Lung (tissue), 12 donors: Measurements from ENCODE around the gene GPR152. TPM values are rescaled to one million over a fixed set of nuclear protein-coding genes. Genes with fewer than 3 reads are reported as not detected.
"Not testable (repeated sequence)": the region's sequence is repeated elsewhere in the genome, so short reads cannot be mapped to it uniquely, and the experiment has no call there.

Source experiments
- ATAC-seq: fragments of 200-7000 bp; cut with Tn5 transposase; one replicate; pipeline ENCODE4 v1.9.1; 2020; ENCODE audit warnings: moderate number of reproducible peaks; ENCODE audit not compliant: insufficient read depth, low FRiP score
- DNase-seq, 3 donors: peaks; one replicate each; pipeline ENCODE4 v3.0.0-alpha.2; 2013 to 2017
- H3K27ac ChIP-seq, 2 donors: one replicate each; pipeline ENCODE4 v1.5.1; 2013; ENCODE audit warnings: mild to moderate bottlenecking in 2 of 2, moderate library complexity in 2 of 2, control low read depth in 1 of 2, inconsistent platforms in 1 of 2, low read depth in 1 of 2, low read length in 1 of 2
- H3K27me3 ChIP-seq, 3 donors: one replicate each; pipeline ENCODE4 v1.5.1; 2013; ENCODE audit warnings: low read length in 2 of 3; ENCODE audit not compliant: control insufficient read depth in 3 of 3, insufficient read depth in 3 of 3
- H3K36me3 ChIP-seq, 4 donors: one replicate each; pipeline ENCODE4 v1.5.1; 2013; ENCODE audit warnings: low read length in 4 of 4, mild to moderate bottlenecking in 1 of 4, moderate library complexity in 1 of 4; ENCODE audit not compliant: control insufficient read depth in 4 of 4, insufficient read depth in 4 of 4
- H3K4me1 ChIP-seq, 5 donors: one replicate each; pipeline ENCODE4 v1.5.1; 2013; ENCODE audit warnings: low read length in 5 of 5, mild to moderate bottlenecking in 2 of 5, moderate library complexity in 1 of 5; ENCODE audit not compliant: control insufficient read depth in 5 of 5, insufficient read depth in 5 of 5
- H3K4me3 ChIP-seq: one replicate; pipeline ENCODE4 v1.5.1; 2013; ENCODE audit warnings: mild to moderate bottlenecking, control low read depth, moderate library complexity
- H3K9ac ChIP-seq, 2 donors: one replicate each; pipeline ENCODE4 v1.5.1; 2013; ENCODE audit warnings: low read length in 2 of 2, control low read depth in 1 of 2; ENCODE audit not compliant: insufficient read depth in 1 of 2
- H3K9me3 ChIP-seq, 4 donors: one replicate each; pipeline ENCODE4 v1.5.1; 2013; ENCODE audit warnings: low read length in 3 of 4, mild to moderate bottlenecking in 1 of 4, moderate library complexity in 1 of 4; ENCODE audit not compliant: control insufficient read depth in 4 of 4, insufficient read depth in 3 of 4
- CTCF ChIP-seq: IDR thresholded peaks from 2 replicates; pipeline ENCODE4 v1.5.1; 2012; ENCODE audit warnings: mild to moderate bottlenecking; ENCODE audit errors: control extremely low read depth, extremely low read depth
- WGBS, 2 donors: extraction: QIAGEN DNeasy Blood & Tissue Kit; methylation state at CpG; one replicate each; pipeline ENCODE4 v1.1.7; 2013; 5-methylcytosine and 5-hydroxymethylcytosine counted together
- polyA plus RNA-seq, 2 donors: library from polyadenylated mRNA; stranded (reverse); fragments of 200-250 nt; gene quantifications; one replicate each; pipeline ENCODE4 v1.2.1, GENCODE V29; 2013
- total RNA-seq, 2 donors: library from RNA; depleted of rRNA in 1 of 2; stranded (reverse); fragments of >200 nt in 1 of 2; gene quantifications; one replicate each; pipeline ENCODE4 v1.2.1, GENCODE V29; 2014 to 2021
- donor health status: control.
- donor health status: control.
- donor health status: Bipolar disorder and iron deficiency.
- donor health status: healthy.
- donor health status: DM: yes; HTN: yes; CAD: no.

Gene GPR152
- total and polyA plus RNA-seq, 4 donors, result 0.06 TPM; not detected in 3

GRCh38 chr11:67482275-67482826 is 29.8 kb upstream of the GPR152 start:
- peak overlapping the region; percentile 79 to 80 for H3K27ac ChIP-seq
- H3K4me3 ChIP-seq, result peak overlapping the region; percentile 27
- no peaks in the 10 kb centered on the region for H3K9me3 ChIP-seq
- H3K36me3 ChIP-seq, result peaks cover 0 to 10% (median 5%) of the 10 kb centered on the region in 4 donors
- peaks cover 0 to 12% (median 7%) of the 10 kb centered on the region in 5 donors for H3K4me1 ChIP-seq
- H3K9ac ChIP-seq, result peak overlapping the region; percentile 26 to 50
- WGBS, 2 donors, result 33 to 36% methylated on average over 19 of the region's 19 CpGs
- H3K27me3 ChIP-seq, result no peaks in the 10 kb centered on the region
- DNase-seq (no peak), ATAC-seq (no peak)
- TF ChIP-seq CTCF, result no peak

GRCh38 chr11:67477344-67478050 is 25.0 kb upstream of the GPR152 start:
- H3K27me3 ChIP-seq, H3K9ac ChIP-seq, H3K4me1 ChIP-seq, H3K36me3 ChIP-seq, H3K27ac ChIP-seq, H3K4me3 ChIP-seq, DNase-seq, H3K9me3 ChIP-seq, ATAC-seq: not testable (repeated sequence)
- WGBS, 2 donors, result 75 to 84% methylated on average over 12 to 14 of the region's 16 CpGs

GRCh38 chr11:67476692-67477091 is 24.2 kb upstream of the GPR152 start:
- H3K4me3 ChIP-seq, H3K36me3 ChIP-seq, H3K27me3 ChIP-seq, ATAC-seq, H3K9ac ChIP-seq, H3K27ac ChIP-seq, DNase-seq, H3K9me3 ChIP-seq, H3K4me1 ChIP-seq: not testable (repeated sequence)
- WGBS, 2 donors, result 87 to 90% methylated on average over 10 of the region's 10 CpGs

- Histone ChIP-seq H3K4me3 (no peak overlapping the region), H3K4me1 (peaks cover 0 to 10% (median 3%) of the 10 kb centered on the region in 5 donors), H3K27ac (no peak overlapping the region), H3K9me3 (peaks cover 0 to 3% (median 0%) of the 10 kb centered on the region in 4 donors), H3K9ac (no peak overlapping the region), H3K36me3 (no peaks in the 10 kb centered on the region), H3K27me3 (no peaks in the 10 kb centered on the region)
- TF ChIP-seq CTCF, result no peak
- 75 to 85% methylated on average over 7 of the region's 7 CpGs for WGBS, 2 donors
- DNase-seq, result no peak
- no peak for ATAC-seq
These were observed 20.4 kb upstream of the GPR152 start for GRCh38 chr11:67472882-67473281.
